HG02678 (cell line): ENCODE data around the gene RPS17.
A peak's percentile ranks its signal among the peaks of the same experiment; 100 is the strongest.
"Not testable (repeated sequence)": the region's sequence is repeated elsewhere in the genome, so short reads cannot be mapped to it uniquely, and the experiment has no call there.

ENCODE experiments used
- ATAC-seq: cut with Tn5 transposase; IDR thresholded peaks from one replicate; pipeline ENCODE4 v1.9.1; 2021; ENCODE audit warnings: mild to moderate bottlenecking, moderate library complexity; ENCODE audit not compliant: unreplicated experiment

Gene RPS17

GRCh38 chr15:82530606-82531379 lies 9.5 kb downstream of the RPS17 start:
- peak; percentile 92 for ATAC-seq

GRCh38 chr15:82530006-82530405 lies 10.3 kb downstream of the RPS17 start:
- no peak for ATAC-seq

- ATAC-seq = not testable (repeated sequence)
Measured at GRCh38 chr15:82513587-82513986, 26.7 kb downstream of the RPS17 start.

GRCh38 chr15:82507693-82508092 lies 32.6 kb downstream of the RPS17 start:
- not testable (repeated sequence) for ATAC-seq

- not testable (repeated sequence) for ATAC-seq
Measured at GRCh38 chr15:82507087-82507486, 33.2 kb downstream of the RPS17 start.

GRCh38 chr15:82505842-82506241 lies 34.4 kb downstream of the RPS17 start:
- ATAC-seq = not testable (repeated sequence)

GRCh38 chr15:82504074-82504473 lies 36.2 kb downstream of the RPS17 start:
- ATAC-seq = not testable (repeated sequence)

GRCh38 chr15:82502700-82503339 lies 37.4 kb downstream of the RPS17 start:
- ATAC-seq = peak; percentile 62

- not testable (repeated sequence) for ATAC-seq
Measured at GRCh38 chr15:82500772-82501171, 39.5 kb downstream of the RPS17 start.

- not testable (repeated sequence) for ATAC-seq
Measured at GRCh38 chr15:82497978-82498377, 42.3 kb downstream of the RPS17 start.

GRCh38 chr15:82488250-82488649 lies 52.0 kb downstream of the RPS17 start:
- ATAC-seq = not testable (repeated sequence)

- ATAC-seq = not testable (repeated sequence)
Measured at GRCh38 chr15:82487045-82487444, 53.2 kb downstream of the RPS17 start.
